K562 (cell line): Measurements from ENCODE around the gene ARHGAP9. TPM values are rescaled to one million over a fixed set of nuclear protein-coding genes. Genes with fewer than 3 reads are reported as not detected.

ENCODE experiments used
- CHCHD3 ChIP-seq: fragments of 250-450 bp; sonication (Bioruptor Pico); IDR thresholded peaks from 2 replicates; pipeline ENCODE4 v2.1.2; 2022; ENCODE audit warnings: mild to moderate bottlenecking
- CREB5 ChIP-seq: fragments of 250-450 bp; sonication (Bioruptor Pico); IDR thresholded peaks from 2 replicates; pipeline ENCODE4 v1.5.0; 2020; ENCODE audit warnings: mild to moderate bottlenecking
- FOXM1 ChIP-seq, 2 experiments: fragments of 450-650 bp in 1 of 2; sonication (generic) in 1 of 2; formaldehyde crosslinking in 1 of 2; IDR thresholded peaks; 2 replicates each; pipeline versions ENCODE4 v1.6.1 to v1.9.0; 2017 to 2022; ENCODE audit warnings: low read depth in 2 of 2, mild to moderate bottlenecking in 2 of 2, missing genetic modification reagents in 1 of 2, moderate library complexity in 1 of 2
- IRF1 ChIP-seq: sonication (generic); formaldehyde crosslinking; IDR thresholded peaks from 2 replicates; pipeline ENCODE4 v1.8.0; 2022; ENCODE audit warnings: missing genetic modification reagents, mild to moderate bottlenecking, borderline replicate concordance
- NKRF ChIP-seq: fragments of 450-650 bp; IDR thresholded peaks from 2 replicates; pipeline ENCODE4 v1.6.1; 2016; ENCODE audit warnings: borderline replicate concordance
- THAP7 ChIP-seq: fragments of 250-450 bp; sonication (Bioruptor Pico); IDR thresholded peaks from 2 replicates; pipeline ENCODE4 v1.5.0; 2021
- ZBTB40 ChIP-seq, 2 experiments: fragments of 450-650 bp in 1 of 2; sonication (generic) in 1 of 2; formaldehyde crosslinking in 1 of 2; IDR thresholded peaks; 2 replicates each; pipeline versions ENCODE4 v1.7.1 to v1.9.0; 2016 to 2022; ENCODE audit warnings: inconsistent platforms in 1 of 2, mild to moderate bottlenecking in 1 of 2, missing genetic modification reagents in 1 of 2
- ZNF12 ChIP-seq: sonication (generic); formaldehyde crosslinking; IDR thresholded peaks from 2 replicates; pipeline ENCODE4 v1.4.0; 2020; ENCODE audit warnings: mild to moderate bottlenecking, missing genetic modification reagents
- ZNF253 ChIP-seq: fragments of 250-450 bp; sonication (Bioruptor Pico); conservative IDR thresholded peaks from 2 replicates; pipeline ENCODE4 v1.6.1; 2021; ENCODE audit warnings: mild to moderate bottlenecking
- ZNF41 ChIP-seq: fragments of 250-450 bp; sonication (Bioruptor Pico); conservative IDR thresholded peaks from 2 replicates; pipeline ENCODE4 v1.4.0; 2020; ENCODE audit warnings: mild to moderate bottlenecking
- polyA plus RNA-seq, 8 experiments: library from polyadenylated mRNA; depleted of rRNA in 4 of 8; stranded (reverse) in 5 of 8; unstranded in 3 of 8; fragments of >200 nt; fragmentation: Nextera tagmentation in 2 of 8; fragmentation: Illumina TruSeq in 1 of 8; extraction: Ambion mirVana in 2 of 8; extraction: Trizol in 1 of 8; gene quantifications; 2 replicates each; pipeline versions ENCODE4 v1.2.1 to v1.2.3, GENCODE V29; 2011 to 2014; ENCODE audit warnings: inconsistent platforms in 1 of 8, missing spikeins in 1 of 8
- total RNA-seq, 7 experiments: library from RNA; depleted of rRNA in 6 of 7; stranded (reverse); fragments of >200 nt in 6 of 7; fragmentation: Illumina TruSeq in 2 of 7; extraction: Trizol in 2 of 7; gene quantifications; 2 replicates each; pipeline versions ENCODE4 v1.2.1 to v1.2.3, GENCODE V29; 2011 to 2021; ENCODE audit warnings: low replicate concordance in 1 of 7

The ARHGAP9 gene
- total and polyA plus RNA-seq, 9 of the 15 experiments (the other 6 are each of a cell fraction or from before 2014, with no cell fraction given) = 1.5 to 10.2 (median 5.1) TPM

GRCh38 chr12:57430931-57431566 lies 48.6 kb downstream of the ARHGAP9 start, which contains the start of gene R3HDM2 (continued):
- TF ChIP-seq IRF1 (peak; percentile 83; the same call in 1 of the 2 replicates), CREB5 (CRISPR knock-in tag) (no peak), THAP7 (CRISPR knock-in tag) (no peak), ZNF12 (CRISPR knock-in tag) (peak; percentile 28; the same call in 1 of the 2 replicates), ZNF253 (CRISPR knock-in tag) (no peak), ZNF41 (CRISPR knock-in tag) (no peak; the same call in 1 of the 2 replicates), ZBTB40 (IDR thresholded peaks at IDR 0.05) (peak; percentile 68), ZBTB40 (CRISPR knock-in tag; IDR thresholded peaks at IDR 0.05) (peak; percentile 68; the same call in 1 of the 2 replicates), FOXM1 (IDR thresholded peaks at IDR 0.05; ENCODE audit: low read depth) (no peak), FOXM1 (CRISPR knock-in tag; IDR thresholded peaks at IDR 0.05; ENCODE audit: low read depth) (0 out of 2 replicates have a peak, but pooled peaks have one; percentile 49), NKRF (no peak; the same call in 1 of the 2 replicates), CHCHD3 (CRISPR knock-in tag) (no peak)
